Prostate gland (tissue), 2 donors: ENCODE results near the gene SF3A1.

Experiments used
- CTCF ChIP-seq, 4 experiments: fragments of 200-600 bp in 2 of 4; fragments of 450-650 bp in 2 of 4; sonication (generic) in 2 of 4; IDR thresholded peaks; 1 replicate in 3 of 4; 2 replicates in 1 of 4; pipeline ENCODE4 v1.5.1; 2016 to 2019; ENCODE audit warnings: antibody characterized with exemption in 4 of 4, mild to moderate bottlenecking in 2 of 4, moderate library complexity in 2 of 4
- POLR2AphosphoS5 ChIP-seq: sonication (generic); formaldehyde crosslinking; IDR thresholded peaks from one replicate; pipeline ENCODE4 v1.6.1; 2017; ENCODE audit warnings: antibody characterized with exemption

DNA sequence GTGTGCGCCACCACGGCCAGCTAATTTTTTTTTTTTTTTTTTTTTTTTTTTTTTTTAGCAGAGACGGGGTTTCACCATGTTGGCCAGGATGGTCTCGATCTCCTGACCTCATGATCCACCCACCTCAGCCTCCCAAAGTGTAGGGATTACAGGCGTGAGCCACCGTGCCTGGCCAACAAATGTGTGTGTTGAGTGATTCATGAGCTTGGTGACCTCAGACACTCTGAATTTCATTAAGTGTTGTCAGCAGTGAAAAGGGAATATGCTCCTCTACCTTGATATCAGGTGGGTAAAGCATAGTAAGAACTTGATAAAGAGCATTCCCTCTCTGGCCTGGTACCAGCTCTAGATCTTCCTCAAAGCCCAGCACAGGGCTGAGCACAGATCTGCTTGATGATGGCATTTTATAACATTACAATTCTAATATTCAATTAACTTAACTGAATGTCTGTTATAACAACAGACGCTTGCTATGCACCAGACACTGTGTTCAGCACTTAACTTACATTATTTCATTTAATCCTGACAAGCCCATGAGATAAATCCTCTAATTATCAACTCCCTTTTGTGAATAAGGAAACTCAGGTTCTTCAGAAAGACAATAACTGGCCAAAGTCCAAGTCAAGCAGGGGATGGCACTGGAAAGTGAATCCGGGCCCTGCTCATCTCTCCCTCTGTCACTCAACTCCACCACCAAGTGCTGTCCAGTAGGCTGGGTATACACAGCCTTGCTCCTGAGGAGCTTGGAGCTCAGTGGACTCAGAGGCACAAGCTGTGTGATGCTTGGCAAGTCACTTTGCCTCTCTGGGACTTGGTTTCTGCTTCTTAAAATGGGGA lies 42.9 kb downstream of the SF3A1 start:
- TF ChIP-seq CTCF (IDR thresholded peaks at IDR 0.05) = no peak
- no peak for TF ChIP-seq POLR2AphosphoS5
